Activated CD4-positive, alpha-beta T cell treated with anti-CD3 and anti-CD28 coated beads, Interleukin-2, amount 50 U/mL, for 4 hours (primary cell): ENCODE results near the gene PLXNA4.

Experiments used
- DNase-seq, 2 experiments: peaks; one replicate each; pipeline ENCODE4 v3.0.0-alpha.2; 2020

PLXNA4 gene

GRCh38 chr7:132349075-132349474 is 227.2 kb downstream of the PLXNA4 start:
- DNase-seq: no peak

GRCh38 chr7:132348341-132348740 is 227.9 kb downstream of the PLXNA4 start:
- DNase-seq: no peak

GRCh38 chr7:132347858-132348257 is 228.4 kb downstream of the PLXNA4 start:
- no peak for DNase-seq

GRCh38 chr7:132347123-132347522 is 229.1 kb downstream of the PLXNA4 start:
- no peak for DNase-seq

- no peak for DNase-seq
These were observed 230.6 kb downstream of the PLXNA4 start for GRCh38 chr7:132345543-132346129.

- no peak for DNase-seq
These were observed 231.2 kb downstream of the PLXNA4 start for GRCh38 chr7:132345030-132345429.

- DNase-seq: no peak
These were observed 233.1 kb downstream of the PLXNA4 start for GRCh38 chr7:132343199-132343598.

GRCh38 chr7:132337450-132338080 is 238.7 kb downstream of the PLXNA4 start:
- DNase-seq: no peak

- no peak for DNase-seq
These were observed 239.5 kb downstream of the PLXNA4 start for GRCh38 chr7:132336797-132337196.

GRCh38 chr7:132333301-132333700 is 243.0 kb downstream of the PLXNA4 start:
- no peak for DNase-seq

GRCh38 chr7:132328760-132329159 is 247.5 kb downstream of the PLXNA4 start:
- DNase-seq: no peak

- DNase-seq: no peak
These were observed 248.1 kb downstream of the PLXNA4 start for GRCh38 chr7:132328047-132328620.

- no peak for DNase-seq
These were observed 249.2 kb downstream of the PLXNA4 start for GRCh38 chr7:132326878-132327589.

- DNase-seq: no peak
These were observed 253.3 kb downstream of the PLXNA4 start for GRCh38 chr7:132322970-132323369.

GRCh38 chr7:132321387-132321786 is 254.9 kb downstream of the PLXNA4 start:
- no peak for DNase-seq

GRCh38 chr7:132319481-132319880 is 256.8 kb downstream of the PLXNA4 start:
- DNase-seq: no peak

- peak; percentile 67 to 69 for DNase-seq
These were observed 257.6 kb downstream of the PLXNA4 start for GRCh38 chr7:132318352-132319318.

GRCh38 chr7:132317701-132318351 is 258.4 kb downstream of the PLXNA4 start:
- DNase-seq: no peak

- DNase-seq: no peak
These were observed 263.7 kb downstream of the PLXNA4 start for GRCh38 chr7:132312531-132313055.

GRCh38 chr7:132311733-132312132 is 264.5 kb downstream of the PLXNA4 start:
- no peak for DNase-seq

GRCh38 chr7:132309102-132309805 is 267.0 kb downstream of the PLXNA4 start:
- no peak for DNase-seq
